ENCODE measurements around the gene ACTA1.

The ACTA1 gene

DNA sequence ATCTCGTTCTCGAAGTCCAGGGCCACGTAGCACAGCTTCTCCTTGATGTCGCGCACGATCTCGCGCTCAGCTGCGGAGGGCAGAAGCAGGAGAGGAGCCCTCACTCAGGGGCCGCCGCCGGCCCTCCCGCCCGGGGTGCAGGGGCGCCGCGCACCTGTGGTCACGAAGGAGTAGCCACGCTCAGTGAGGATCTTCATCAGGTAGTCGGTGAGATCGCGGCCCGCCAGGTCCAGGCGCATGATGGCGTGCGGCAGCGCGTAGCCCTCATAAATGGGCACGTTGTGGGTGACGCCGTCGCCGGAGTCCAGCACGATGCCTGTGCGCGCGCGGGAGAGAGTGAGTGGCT, 1.8 kb downstream of the ACTA1 start:
- TF ChIP-seq, protein P1, sequence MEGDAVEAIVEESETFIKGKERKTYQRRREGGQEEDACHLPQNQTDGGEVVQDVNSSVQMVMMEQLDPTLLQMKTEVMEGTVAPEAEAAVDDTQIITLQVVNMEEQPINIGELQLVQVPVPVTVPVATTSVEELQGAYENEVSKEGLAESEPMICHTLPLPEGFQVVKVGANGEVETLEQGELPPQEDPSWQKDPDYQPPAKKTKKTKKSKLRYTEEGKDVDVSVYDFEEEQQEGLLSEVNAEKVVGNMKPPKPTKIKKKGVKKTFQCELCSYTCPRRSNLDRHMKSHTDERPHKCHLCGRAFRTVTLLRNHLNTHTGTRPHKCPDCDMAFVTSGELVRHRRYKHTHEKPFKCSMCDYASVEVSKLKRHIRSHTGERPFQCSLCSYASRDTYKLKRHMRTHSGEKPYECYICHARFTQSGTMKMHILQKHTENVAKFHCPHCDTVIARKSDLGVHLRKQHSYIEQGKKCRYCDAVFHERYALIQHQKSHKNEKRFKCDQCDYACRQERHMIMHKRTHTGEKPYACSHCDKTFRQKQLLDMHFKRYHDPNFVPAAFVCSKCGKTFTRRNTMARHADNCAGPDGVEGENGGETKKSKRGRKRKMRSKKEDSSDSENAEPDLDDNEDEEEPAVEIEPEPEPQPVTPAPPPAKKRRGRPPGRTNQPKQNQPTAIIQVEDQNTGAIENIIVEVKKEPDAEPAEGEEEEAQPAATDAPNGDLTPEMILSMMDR (IDR thresholded peaks at IDR 0.05; ENCODE audit: low read depth, low read length) = no peak
- DNase-seq (ENCODE audit: extremely low read depth, low read depth) = no peak

- TF ChIP-seq, protein P1 (IDR thresholded peaks at IDR 0.05; ENCODE audit: low read depth, low read length) = no peak
- no peak for DNase-seq (ENCODE audit: extremely low read depth, low read depth)
Measured at GRCh38 chr1:229431284-229432115, 2.4 kb downstream of the ACTA1 start.

- TF ChIP-seq, protein P1 (IDR thresholded peaks at IDR 0.05; ENCODE audit: low read depth, low read length) = peak; percentile 3; the same call in 1 of the 2 replicates
- DNase-seq (ENCODE audit: extremely low read depth, low read depth) = no peak
Measured at GRCh38 chr1:229430761-229431283, 3.1 kb downstream of the ACTA1 start.

DNA sequence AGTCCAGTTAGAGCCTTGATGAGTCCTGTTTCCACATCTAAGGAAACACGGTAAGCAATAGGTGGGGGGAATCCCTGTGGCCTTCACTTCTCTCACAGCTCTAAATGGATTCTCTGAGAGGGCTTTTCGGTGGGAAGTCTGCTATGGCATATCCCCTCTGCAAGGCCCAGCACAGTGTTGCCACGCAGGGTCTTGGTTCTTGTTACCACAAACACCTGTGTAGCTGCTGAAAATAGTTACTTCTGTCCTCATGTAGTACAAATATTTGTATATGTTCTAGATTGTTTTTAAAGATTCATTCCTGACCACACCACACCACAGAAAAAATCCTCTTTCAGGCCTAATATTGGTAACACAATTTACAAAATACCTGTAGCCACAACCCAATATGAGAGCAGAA, 5.6 kb downstream of the ACTA1 start:
- TF ChIP-seq, protein P1 (IDR thresholded peaks at IDR 0.05; ENCODE audit: low read depth, low read length) = no peak
- no peak for DNase-seq (ENCODE audit: extremely low read depth, low read depth)

- TF ChIP-seq, protein P1 (IDR thresholded peaks at IDR 0.05; ENCODE audit: low read depth, low read length) = no peak
Measured at GRCh38 chr1:229427572-229427971, 6.3 kb downstream of the ACTA1 start.

GRCh38 chr1:229425564-229426159, 8.2 kb downstream of the ACTA1 start:
- TF ChIP-seq, protein P1 (IDR thresholded peaks at IDR 0.05; ENCODE audit: low read depth, low read length) = no peak
- no peak for DNase-seq (ENCODE audit: extremely low read depth, low read depth)

More at GRCh38 chr1:229427572-229427971, 6.3 kb downstream of the ACTA1 start:
- DNase-seq (ENCODE audit: extremely low read depth, low read depth) = no peak

- no peak for DNase-seq (ENCODE audit: extremely low read depth, low read depth)
- TF ChIP-seq, protein P1 (IDR thresholded peaks at IDR 0.05; ENCODE audit: low read depth, low read length) = no peak
Measured at GRCh38 chr1:229420765-229421164, 13.1 kb downstream of the ACTA1 start.
